Measurements from ENCODE around the gene OR8J3. TPM values are rescaled to one million over a fixed set of nuclear protein-coding genes. Genes with fewer than 3 reads are reported as not detected.

Gene OR8J3
- total and polyA plus RNA-seq, 12 donors = not detected

GRCh38 chr11:56172256-56172830, 32.3 kb upstream of the OR8J3 start:
- H3K27me3 ChIP-seq = no peaks in the 10 kb centered on the region
- H3K36me3 ChIP-seq = no peaks in the 10 kb centered on the region
- no peak overlapping the region for H3K27ac ChIP-seq
- H3K9me3 ChIP-seq = peaks cover 0 to 3% (median 0%) of the 10 kb centered on the region in 11 donors
- intact Hi-C loops (cut with DNase I) = no loop called here
- DNase-seq = no peak
- H3K4me1 ChIP-seq = no peaks in the 10 kb centered on the region
- no peak for TF ChIP-seq CTCF (IDR thresholded peaks at IDR 0.05)
- 60 to 61% methylated on average over 3 of the region's 3 CpGs for WGBS, 2 donors
- no peak for ATAC-seq
- no peak overlapping the region for H3K4me3 ChIP-seq

GRCh38 chr11:56163804-56164203, 23.8 kb upstream of the OR8J3 start:
- intact Hi-C loops (cut with DNase I) = no loop called here
- ATAC-seq = no peak
- WGBS, 2 donors = 36 to 61% methylated on average over 3 of the region's 3 CpGs
- no peaks in the 10 kb centered on the region for H3K27me3 ChIP-seq
- no peak overlapping the region for H3K27ac ChIP-seq
- H3K9me3 ChIP-seq = peaks cover 0 to 18% (median 0%) of the 10 kb centered on the region in 11 donors
- H3K4me1 ChIP-seq = no peaks in the 10 kb centered on the region
- H3K4me3 ChIP-seq = no peak overlapping the region
- no peaks in the 10 kb centered on the region for H3K36me3 ChIP-seq
- no peak for TF ChIP-seq CTCF (IDR thresholded peaks at IDR 0.05)
- no peak for DNase-seq

GRCh38 chr11:56160217-56160616, 20.2 kb upstream of the OR8J3 start, which contains the start of gene OR8K5:
Gene OR8K5, minus strand, starts transcription at chr11:56160317. Its CDS starts 0 bp downstream, at chr11:56160317.
- intact Hi-C loops (cut with DNase I) = no loop called here
- no peaks in the 10 kb centered on the region for H3K36me3 ChIP-seq
- no peak for TF ChIP-seq CTCF (IDR thresholded peaks at IDR 0.05)
- H3K27ac ChIP-seq = no peak within 1 kb of the TSS
- ATAC-seq (no peak), DNase-seq (no peak)
- H3K9me3 ChIP-seq = peaks cover 0 to 43% (median 2%) of the 10 kb centered on the region in 11 donors
- no peaks in the 10 kb centered on the region for H3K27me3 ChIP-seq
- H3K4me1 ChIP-seq = no peaks in the 10 kb centered on the region
- WGBS, 2 donors = 63 to 74% methylated on average over 3 of the region's 3 CpGs
- H3K4me3 ChIP-seq = no peak within 1 kb of the TSS

- no peak for DNase-seq
- no peaks in the 10 kb centered on the region for H3K4me1 ChIP-seq
- H3K27me3 ChIP-seq = no peaks in the 10 kb centered on the region
- 91 to 94% methylated on average over 15 of the region's 15 CpGs for WGBS, 2 donors
- H3K4me3 ChIP-seq = no peak overlapping the region
- H3K9me3 ChIP-seq = peaks cover 0 to 83% (median 7%) of the 10 kb centered on the region in 11 donors
- no peak for ATAC-seq
- no peak for TF ChIP-seq CTCF (IDR thresholded peaks at IDR 0.05)
- H3K36me3 ChIP-seq = no peaks in the 10 kb centered on the region
- H3K27ac ChIP-seq = no peak overlapping the region
- intact Hi-C loops (cut with DNase I) = no loop called here
Measured at GRCh38 chr11:56152333-56152732, 12.3 kb upstream of the OR8J3 start.

Data from heart right ventricle (tissue), 16 donors.